ENCODE results near the gene RAB10.

- TF ChIP-seq CTCF (IDR thresholded peaks at IDR 0.05) (no peak), POLR2A (IDR thresholded peaks at IDR 0.05) (no peak)
Observed at GRCh38 chr2:26174691-26175465, 141.0 kb downstream of the RAB10 start.
